ENCODE data around the gene TIGD2. TPM values are rescaled to one million over a fixed set of nuclear protein-coding genes. Genes with fewer than 3 reads are reported as not detected.

Gene TIGD2
- total RNA-seq, 5 donors from 2014 or later (not counting 1 experiment from before 2014, with no cell fraction given), result 3.8 to 6.7 (median 5.2) TPM

GRCh38 chr4:89121387-89122068 is 10.2 kb downstream of the TIGD2 start:
- Mint-ChIP-seq H3K4me1 (peaks cover 0 to 4% (median 0%) of the 10 kb centered on the region in 3 donors), H3K27me3 (no peaks in the 10 kb centered on the region), H3K4me3 (no peak overlapping the region), H3K27ac (no peak overlapping the region), H3K36me3 (no peaks in the 10 kb centered on the region), H3K9me3 (no peaks in the 10 kb centered on the region)
- CTCF ChIA-PET, result interaction anchor here in 1 of 2 donors (0.6 kb wide), 1 partner anchor 217 kb away, joined by 3 read pairs; no protein-coding TSS in a partner anchor
- Histone ChIP-seq H3K4me1 (ENCODE audit: control insufficient read depth in 1 of 2, extremely low read depth in 1 of 2, insufficient read depth in 2 of 2, low read length in 2 of 2) (peaks cover 0 to 2% of the 10 kb centered on the region in 2 experiments), H3K4me3 (ENCODE audit: control insufficient read depth in 1 of 2, extremely low read depth in 1 of 2, low read length in 1 of 2) (no peak overlapping the region), H3K36me3 (ENCODE audit: control insufficient read depth in 2 of 2, extremely low read depth in 1 of 2, insufficient read depth in 1 of 2, low read length in 1 of 2) (peaks cover 0 to 3% of the 10 kb centered on the region in 2 donors), H3K9me3 (no peaks in the 10 kb centered on the region), H3K27ac (ENCODE audit: low read length) (no peak overlapping the region), H3K27me3 (replicated peaks in 1 of 2; ENCODE audit: control insufficient read depth in 2 of 2, extremely low read depth in 1 of 2, insufficient read depth in 2 of 2, low read length in 1 of 2) (no peaks in the 10 kb centered on the region)
- POLR2A ChIA-PET, result no interaction called here
- no peak for DNase-seq
- WGBS (ENCODE audit: insufficient coverage), result no CpG with 5 or more reads among the region's 3 CpGs
- no peak for ATAC-seq (replicated peaks in 1 of 4)

GRCh38 chr4:89123451-89123851 is 12.1 kb downstream of the TIGD2 start:
- Histone ChIP-seq H3K36me3 (ENCODE audit: control insufficient read depth in 2 of 2, extremely low read depth in 1 of 2, insufficient read depth in 1 of 2, low read length in 1 of 2) (no peaks in the 10 kb centered on the region), H3K27me3 (replicated peaks in 1 of 2; ENCODE audit: control insufficient read depth in 2 of 2, extremely low read depth in 1 of 2, insufficient read depth in 2 of 2, low read length in 1 of 2) (no peaks in the 10 kb centered on the region), H3K9me3 (no peaks in the 10 kb centered on the region), H3K4me1 (ENCODE audit: control insufficient read depth in 1 of 2, extremely low read depth in 1 of 2, insufficient read depth in 2 of 2, low read length in 2 of 2) (peaks cover 0 to 2% of the 10 kb centered on the region in 2 experiments), H3K4me3 (ENCODE audit: control insufficient read depth in 1 of 2, extremely low read depth in 1 of 2, low read length in 1 of 2) (no peak overlapping the region), H3K27ac (ENCODE audit: low read length) (no peak overlapping the region)
- H3K4me3 Mint-ChIP-seq, result no peak overlapping the region
- DNase-seq (no peak), ATAC-seq (replicated peaks in 1 of 4) (no peak)
- no peaks in the 10 kb centered on the region for H3K36me3 Mint-ChIP-seq
- WGBS (ENCODE audit: insufficient coverage), result 97% methylated on average over 4 of the region's 5 CpGs
- H3K4me1 Mint-ChIP-seq, result peaks cover 0 to 4% (median 0%) of the 10 kb centered on the region in 3 donors
- ChIA-PET CTCF (interaction anchor here in 1 of 2 donors (0.7 to 0.9 kb wide), 2 partner anchors 41 to 58 kb away, joined by 3 to 4 read pairs; no protein-coding TSS in a partner anchor), POLR2A (no interaction called here)
- peaks cover 0 to 3% of the 10 kb centered on the region in 2 donors for H3K27me3 Mint-ChIP-seq
- no peak overlapping the region for H3K27ac Mint-ChIP-seq
- H3K9me3 Mint-ChIP-seq, result no peaks in the 10 kb centered on the region

DNA sequence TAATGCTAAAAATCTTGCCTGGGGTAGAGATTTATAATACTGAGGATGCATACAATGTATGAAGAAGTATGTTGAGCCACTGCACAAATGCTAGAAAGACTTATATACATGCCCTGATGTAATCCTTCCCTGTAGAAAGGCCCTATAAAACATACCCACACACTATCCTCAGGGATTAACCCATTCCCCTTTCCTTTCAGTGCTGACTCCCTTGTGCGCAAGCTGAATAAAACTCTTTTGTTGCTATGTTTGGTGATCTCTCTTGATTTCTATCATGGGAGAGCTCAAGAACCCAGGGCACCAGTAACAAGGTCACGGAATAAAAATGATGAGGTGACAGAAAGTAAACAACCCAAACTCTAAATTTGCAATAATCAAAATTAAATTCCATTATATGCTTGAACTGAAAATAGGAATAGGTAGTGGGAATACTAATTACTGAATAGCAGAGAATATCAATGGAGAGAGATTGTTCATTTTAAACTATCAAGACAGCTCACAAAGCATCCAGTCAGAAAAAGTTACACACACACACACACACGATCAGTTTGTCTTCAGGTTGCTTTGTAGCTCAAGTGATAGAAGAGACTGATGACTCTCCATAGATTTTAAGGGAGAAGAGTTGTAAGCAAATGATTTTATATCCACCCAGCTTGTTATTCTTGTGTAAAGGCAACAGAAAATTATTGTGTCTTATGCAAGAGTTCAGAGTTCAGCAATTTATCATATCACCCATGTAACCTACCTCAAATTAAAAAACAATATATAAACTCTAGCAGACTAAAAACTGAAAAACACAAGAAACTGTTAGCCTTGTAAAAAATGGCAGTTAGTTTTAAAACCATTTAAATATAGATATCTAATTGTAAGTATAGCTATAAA is 14.8 kb downstream of the TIGD2 start:
- H3K4me3 Mint-ChIP-seq, result no peak overlapping the region
- peaks cover 3% of the 10 kb centered on the region in 2 donors for H3K27me3 Mint-ChIP-seq
- H3K4me1 ChIP-seq (ENCODE audit: control insufficient read depth in 1 of 2, extremely low read depth in 1 of 2, insufficient read depth in 2 of 2, low read length in 2 of 2), result peaks cover 0 to 2% of the 10 kb centered on the region in 2 experiments
- no peak overlapping the region for H3K27ac ChIP-seq (ENCODE audit: low read length)
- ChIA-PET CTCF (no interaction called here), POLR2A (no interaction called here)
- ATAC-seq (replicated peaks in 1 of 4) (no peak), DNase-seq (no peak)
- no peak overlapping the region for H3K4me3 ChIP-seq (ENCODE audit: control insufficient read depth in 1 of 2, extremely low read depth in 1 of 2, low read length in 1 of 2)
- H3K27ac Mint-ChIP-seq, result no peak overlapping the region
- no peaks in the 10 kb centered on the region for H3K36me3 ChIP-seq (ENCODE audit: control insufficient read depth in 2 of 2, extremely low read depth in 1 of 2, insufficient read depth in 1 of 2, low read length in 1 of 2)
- WGBS (ENCODE audit: insufficient coverage), result no CpG with 5 or more reads among the region's 3 CpGs
- no peaks in the 10 kb centered on the region for H3K9me3 Mint-ChIP-seq
- no peaks in the 10 kb centered on the region for H3K36me3 Mint-ChIP-seq
- H3K4me1 Mint-ChIP-seq, result peaks cover 0 to 4% (median 0%) of the 10 kb centered on the region in 3 donors
- no peaks in the 10 kb centered on the region for H3K27me3 ChIP-seq (replicated peaks in 1 of 2; ENCODE audit: control insufficient read depth in 2 of 2, extremely low read depth in 1 of 2, insufficient read depth in 2 of 2, low read length in 1 of 2)
- H3K9me3 ChIP-seq, result no peaks in the 10 kb centered on the region

GRCh38 chr4:89129080-89129640 is 17.8 kb downstream of the TIGD2 start:
- no peaks in the 10 kb centered on the region for H3K36me3 ChIP-seq (ENCODE audit: control insufficient read depth in 2 of 2, extremely low read depth in 1 of 2, insufficient read depth in 1 of 2, low read length in 1 of 2)
- ChIA-PET POLR2A (interaction anchor here (0.6 to 1.0 kb wide), 2 partner anchors 11 to 353 kb away, joined by 3 read pairs; no protein-coding TSS in a partner anchor), CTCF (interaction anchor here in 1 of 2 donors (0.6 kb wide), 1 partner anchor 860 kb away, joined by 6 read pairs; no protein-coding TSS in a partner anchor)
- H3K4me3 ChIP-seq (ENCODE audit: control insufficient read depth in 1 of 2, extremely low read depth in 1 of 2, low read length in 1 of 2), result no peak overlapping the region
- Mint-ChIP-seq H3K27me3 (peaks cover 3% of the 10 kb centered on the region in 2 donors), H3K9me3 (no peaks in the 10 kb centered on the region), H3K36me3 (no peaks in the 10 kb centered on the region), H3K4me1 (peaks cover 0 to 4% (median 0%) of the 10 kb centered on the region in 3 donors), H3K27ac (no peak overlapping the region), H3K4me3 (no peak overlapping the region)
- WGBS (ENCODE audit: insufficient coverage), result no CpG with 5 or more reads among the region's 1 CpG
- H3K9me3 ChIP-seq, result no peaks in the 10 kb centered on the region
- no peak overlapping the region for H3K27ac ChIP-seq (ENCODE audit: low read length)
- no peak for ATAC-seq (replicated peaks in 1 of 4)
- DNase-seq, result no peak
- no peaks in the 10 kb centered on the region for H3K27me3 ChIP-seq (replicated peaks in 1 of 2; ENCODE audit: control insufficient read depth in 2 of 2, extremely low read depth in 1 of 2, insufficient read depth in 2 of 2, low read length in 1 of 2)
- H3K4me1 ChIP-seq (ENCODE audit: control insufficient read depth in 1 of 2, extremely low read depth in 1 of 2, insufficient read depth in 2 of 2, low read length in 2 of 2), result peaks cover 0 to 2% of the 10 kb centered on the region in 2 experiments

GRCh38 chr4:89134775-89135319 is 23.5 kb downstream of the TIGD2 start:
- WGBS (ENCODE audit: insufficient coverage), result no CpG with 5 or more reads among the region's 4 CpGs
- Mint-ChIP-seq H3K4me3 (no peak overlapping the region), H3K27ac (no peak overlapping the region), H3K9me3 (no peaks in the 10 kb centered on the region), H3K4me1 (no peaks in the 10 kb centered on the region), H3K36me3 (no peaks in the 10 kb centered on the region), H3K27me3 (peaks cover 0 to 3% of the 10 kb centered on the region in 2 donors)
- DNase-seq (no peak), ATAC-seq (replicated peaks in 1 of 4) (no peak)
- CTCF ChIA-PET, result interaction anchor here in 1 of 2 donors (0.6 kb wide), 1 partner anchor 29 kb away, joined by 4 read pairs; no protein-coding TSS in a partner anchor
- POLR2A ChIA-PET, result no interaction called here
- no peaks in the 10 kb centered on the region for H3K4me1 ChIP-seq (ENCODE audit: control insufficient read depth in 1 of 2, extremely low read depth in 1 of 2, insufficient read depth in 2 of 2, low read length in 2 of 2)
- no peaks in the 10 kb centered on the region for H3K9me3 ChIP-seq
- H3K27ac ChIP-seq (ENCODE audit: low read length), result no peak overlapping the region
- H3K4me3 ChIP-seq (ENCODE audit: control insufficient read depth in 1 of 2, extremely low read depth in 1 of 2, low read length in 1 of 2), result no peak overlapping the region
- H3K27me3 ChIP-seq (replicated peaks in 1 of 2; ENCODE audit: control insufficient read depth in 2 of 2, extremely low read depth in 1 of 2, insufficient read depth in 2 of 2, low read length in 1 of 2), result peaks cover 0 to 5% of the 10 kb centered on the region in 2 experiments
- no peaks in the 10 kb centered on the region for H3K36me3 ChIP-seq (ENCODE audit: control insufficient read depth in 2 of 2, extremely low read depth in 1 of 2, insufficient read depth in 1 of 2, low read length in 1 of 2)

GRCh38 chr4:89136525-89136924 is 25.2 kb downstream of the TIGD2 start:
- DNase-seq (no peak), ATAC-seq (replicated peaks in 1 of 4) (no peak)
- Mint-ChIP-seq H3K27me3 (no peaks in the 10 kb centered on the region), H3K27ac (no peak overlapping the region), H3K4me1 (no peaks in the 10 kb centered on the region), H3K4me3 (no peak overlapping the region), H3K36me3 (no peaks in the 10 kb centered on the region), H3K9me3 (no peaks in the 10 kb centered on the region)
- POLR2A ChIA-PET, result interaction anchor here in 1 of 2 donors (0.7 kb wide), 1 partner anchor 123 kb away, joined by 4 read pairs; no protein-coding TSS in a partner anchor
- no peaks in the 10 kb centered on the region for H3K36me3 ChIP-seq (ENCODE audit: control insufficient read depth in 2 of 2, extremely low read depth in 1 of 2, insufficient read depth in 1 of 2, low read length in 1 of 2)
- no peak overlapping the region for H3K27ac ChIP-seq (ENCODE audit: low read length)
- H3K27me3 ChIP-seq (replicated peaks in 1 of 2; ENCODE audit: control insufficient read depth in 2 of 2, extremely low read depth in 1 of 2, insufficient read depth in 2 of 2, low read length in 1 of 2), result peaks cover 0 to 5% of the 10 kb centered on the region in 2 experiments
- H3K4me1 ChIP-seq (ENCODE audit: control insufficient read depth in 1 of 2, extremely low read depth in 1 of 2, insufficient read depth in 2 of 2, low read length in 2 of 2), result no peaks in the 10 kb centered on the region
- CTCF ChIA-PET, result no interaction called here
- WGBS (ENCODE audit: insufficient coverage), result no CpG with 5 or more reads among the region's 3 CpGs
- no peaks in the 10 kb centered on the region for H3K9me3 ChIP-seq
- no peak overlapping the region for H3K4me3 ChIP-seq (ENCODE audit: control insufficient read depth in 1 of 2, extremely low read depth in 1 of 2, low read length in 1 of 2)

All from T-cell (primary cell).